Astrocyte (in vitro differentiated cells and primary cell): ENCODE data around the gene RPS25.

Experiments used
- CTCF ChIP-seq: IDR thresholded peaks from 2 replicates; pipeline ENCODE4 v1.5.1; 2011; ENCODE audit warnings: low read depth, mild to moderate bottlenecking, inconsistent platforms, low read length, moderate library complexity; ENCODE audit not compliant: insufficient read depth
- EZH2 ChIP-seq: IDR thresholded peaks from 2 replicates; pipeline ENCODE4 v1.6.1; 2012; ENCODE audit warnings: mild to moderate bottlenecking, low read length, inconsistent platforms; ENCODE audit not compliant: insufficient read depth

- no peak for TF ChIP-seq EZH2
- no peak for TF ChIP-seq CTCF
Measured at GRCh38 chr11:119025099-119025473, 6.9 kb upstream of the RPS25 start.
